Measurements from ENCODE around the gene IGF2BP1. TPM values are rescaled to one million over a fixed set of nuclear protein-coding genes. Genes with fewer than 3 reads are reported as not detected.

IGF2BP1 gene
- total RNA-seq, 5 donors from 2014 or later (not counting 1 experiment from before 2014, with no cell fraction given), result 0.43 to 1.4 (median 0.61) TPM; not detected in 2

DNA sequence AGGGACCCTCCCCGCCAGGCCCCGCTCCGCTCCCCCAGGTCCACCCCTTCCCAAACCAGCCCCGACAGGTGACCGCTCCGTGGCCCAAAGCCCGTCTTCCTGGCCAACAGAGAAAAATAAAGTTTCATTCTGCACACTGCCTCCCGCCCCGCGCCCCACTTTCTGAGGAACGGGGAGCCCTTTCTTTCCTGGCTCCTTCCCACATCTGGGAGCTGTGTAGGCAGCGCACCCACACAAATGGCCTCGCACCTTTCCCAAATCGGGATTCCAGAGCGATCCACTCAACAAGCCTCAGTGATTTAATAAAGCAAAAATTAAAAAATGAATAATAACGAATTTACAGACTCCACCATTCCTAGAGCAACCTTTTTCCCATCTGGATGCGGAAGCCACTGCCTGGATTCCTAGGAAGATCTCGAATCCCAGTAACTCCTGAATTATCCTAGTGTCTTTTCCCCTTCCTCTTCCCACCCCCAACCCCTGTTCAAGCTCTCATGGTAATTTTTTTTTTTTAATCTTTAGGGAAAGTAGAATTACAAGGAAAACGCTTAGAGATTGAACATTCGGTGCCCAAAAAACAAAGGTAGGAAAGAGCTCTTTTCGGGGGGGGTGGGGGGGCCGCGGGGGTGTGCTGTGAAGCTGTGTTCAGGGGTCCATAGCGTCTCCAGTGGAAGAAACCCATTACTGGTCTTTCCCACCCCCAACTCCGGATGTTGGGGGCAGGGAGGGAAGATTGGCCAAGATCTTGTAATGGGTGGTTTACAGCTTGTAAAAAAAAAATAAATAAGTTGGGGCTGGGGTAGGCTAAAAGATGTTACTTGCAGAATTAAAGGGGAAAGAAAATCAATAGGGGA lies 1.6 kb downstream of the IGF2BP1 start:
- Mint-ChIP-seq H3K27ac (peak overlapping the region in 1 of 2 donors; percentile 43), H3K27me3 (peaks cover 72 to 87% of the 10 kb centered on the region in 2 donors), H3K9me3 (peaks cover 0 to 4% (median 0%) of the 10 kb centered on the region in 3 donors), H3K36me3 (no peaks in the 10 kb centered on the region), H3K4me1 (peaks cover 27 to 39% (median 32%) of the 10 kb centered on the region in 3 donors), H3K4me3 (peak overlapping the region; percentile 28 to 85 (median 45))
- no peaks in the 10 kb centered on the region for H3K36me3 ChIP-seq (ENCODE audit: control insufficient read depth in 2 of 2, extremely low read depth in 1 of 2, insufficient read depth in 1 of 2, low read length in 1 of 2)
- peak overlapping the region in 1 of 2 donors; percentile 78 for H3K4me3 ChIP-seq (ENCODE audit: control insufficient read depth in 1 of 2, extremely low read depth in 1 of 2, low read length in 1 of 2)
- H3K27ac ChIP-seq (ENCODE audit: low read length), result no peak overlapping the region
- H3K27me3 ChIP-seq (replicated peaks in 1 of 2; ENCODE audit: control insufficient read depth in 2 of 2, extremely low read depth in 1 of 2, insufficient read depth in 2 of 2, low read length in 1 of 2), result peaks cover 17 to 60% of the 10 kb centered on the region in 2 experiments
- no peaks in the 10 kb centered on the region for H3K9me3 ChIP-seq
- DNase-seq (no peak), ATAC-seq (replicated peaks in 1 of 4) (no peak)
- ChIA-PET POLR2A (interaction anchor here in 1 of 2 donors (0.7 kb wide), 2 partner anchors 112 to 1139 kb away, joined by 6 read pairs; no protein-coding TSS in a partner anchor), CTCF (interaction anchor here (0.7 kb wide), 3 partner anchors 54 to 324 kb away, joined by 3 to 8 read pairs (median 3); no protein-coding TSS in a partner anchor)
- WGBS (ENCODE audit: insufficient coverage), result 13% methylated on average over 7 of the region's 25 CpGs
- H3K4me1 ChIP-seq (ENCODE audit: control insufficient read depth in 1 of 2, extremely low read depth in 1 of 2, insufficient read depth in 2 of 2, low read length in 2 of 2), result peaks cover 16 to 39% of the 10 kb centered on the region in 2 experiments

DNA sequence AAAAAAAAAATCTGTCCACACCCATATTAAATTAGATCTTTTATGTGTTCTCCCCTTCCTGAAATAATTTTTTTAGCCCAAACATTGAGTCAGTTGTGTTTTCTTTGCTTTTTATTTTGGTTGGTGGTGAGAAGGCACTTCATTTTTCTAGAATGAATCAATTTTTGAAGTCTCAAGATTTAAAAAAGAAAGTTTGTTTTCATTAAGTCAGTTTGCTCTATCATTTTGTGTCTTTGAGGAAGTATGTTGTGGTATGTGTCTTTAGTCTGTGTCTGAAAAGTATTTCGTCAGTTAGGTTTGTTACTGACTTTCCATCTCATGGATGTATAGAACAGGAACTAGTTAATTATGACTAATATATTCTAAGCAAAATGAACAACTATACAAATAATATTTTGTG lies 3.8 kb downstream of the IGF2BP1 start:
- no CpG with 5 or more reads among the region's 1 CpG for WGBS (ENCODE audit: insufficient coverage)
- no peak overlapping the region for H3K4me3 ChIP-seq (ENCODE audit: control insufficient read depth in 1 of 2, extremely low read depth in 1 of 2, low read length in 1 of 2)
- Mint-ChIP-seq H3K27me3 (peaks cover 75 to 91% of the 10 kb centered on the region in 2 donors), H3K27ac (no peak overlapping the region), H3K36me3 (no peaks in the 10 kb centered on the region), H3K4me1 (peaks cover 27 to 33% (median 31%) of the 10 kb centered on the region in 3 donors), H3K9me3 (peaks cover 0 to 4% (median 0%) of the 10 kb centered on the region in 3 donors), H3K4me3 (no peak overlapping the region)
- ATAC-seq (replicated peaks in 1 of 4), result no peak
- no peaks in the 10 kb centered on the region for H3K36me3 ChIP-seq (ENCODE audit: control insufficient read depth in 2 of 2, extremely low read depth in 1 of 2, insufficient read depth in 1 of 2, low read length in 1 of 2)
- POLR2A ChIA-PET, result no interaction called here
- peaks cover 9 to 56% of the 10 kb centered on the region in 2 experiments for H3K27me3 ChIP-seq (replicated peaks in 1 of 2; ENCODE audit: control insufficient read depth in 2 of 2, extremely low read depth in 1 of 2, insufficient read depth in 2 of 2, low read length in 1 of 2)
- DNase-seq, result no peak
- no peak overlapping the region for H3K27ac ChIP-seq (ENCODE audit: low read length)
- CTCF ChIA-PET, result no interaction called here
- H3K4me1 ChIP-seq (ENCODE audit: control insufficient read depth in 1 of 2, extremely low read depth in 1 of 2, insufficient read depth in 2 of 2, low read length in 2 of 2), result peaks cover 12 to 31% of the 10 kb centered on the region in 2 experiments
- H3K9me3 ChIP-seq, result no peaks in the 10 kb centered on the region

DNA sequence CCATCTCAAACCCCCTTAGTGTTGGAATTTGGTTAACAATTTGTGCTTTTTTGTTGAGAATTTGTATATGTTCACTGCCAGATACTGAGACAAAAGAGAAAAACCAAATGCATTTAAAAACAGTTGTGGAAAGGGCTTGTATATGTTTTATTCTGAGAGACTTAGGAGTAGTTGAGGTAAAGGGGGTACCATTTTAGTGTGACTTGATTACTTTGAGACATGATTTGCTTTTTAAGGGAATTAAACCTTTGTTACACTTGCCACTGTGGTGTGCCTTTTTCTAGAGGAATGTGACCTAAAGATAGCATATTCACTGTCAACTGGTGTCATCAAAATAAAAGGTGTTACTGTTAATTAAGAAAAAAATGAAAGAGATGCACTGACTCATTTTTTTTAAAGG lies 4.5 kb downstream of the IGF2BP1 start:
- Mint-ChIP-seq H3K27ac (no peak overlapping the region), H3K4me1 (peaks cover 21 to 27% (median 25%) of the 10 kb centered on the region in 3 donors), H3K27me3 (peaks cover 78 to 93% of the 10 kb centered on the region in 2 donors), H3K4me3 (no peak overlapping the region), H3K9me3 (peaks cover 0 to 4% (median 0%) of the 10 kb centered on the region in 3 donors), H3K36me3 (no peaks in the 10 kb centered on the region)
- CTCF ChIA-PET, result no interaction called here
- POLR2A ChIA-PET, result no interaction called here
- Histone ChIP-seq H3K36me3 (ENCODE audit: control insufficient read depth in 2 of 2, extremely low read depth in 1 of 2, insufficient read depth in 1 of 2, low read length in 1 of 2) (no peaks in the 10 kb centered on the region), H3K27ac (ENCODE audit: low read length) (no peak overlapping the region), H3K27me3 (replicated peaks in 1 of 2; ENCODE audit: control insufficient read depth in 2 of 2, extremely low read depth in 1 of 2, insufficient read depth in 2 of 2, low read length in 1 of 2) (peaks cover 5 to 49% of the 10 kb centered on the region in 2 experiments), H3K4me3 (ENCODE audit: control insufficient read depth in 1 of 2, extremely low read depth in 1 of 2, low read length in 1 of 2) (no peak overlapping the region), H3K4me1 (ENCODE audit: control insufficient read depth in 1 of 2, extremely low read depth in 1 of 2, insufficient read depth in 2 of 2, low read length in 2 of 2) (peaks cover 7 to 24% of the 10 kb centered on the region in 2 experiments), H3K9me3 (no peaks in the 10 kb centered on the region)
- DNase-seq (no peak), ATAC-seq (replicated peaks in 1 of 4) (no peak)

DNA sequence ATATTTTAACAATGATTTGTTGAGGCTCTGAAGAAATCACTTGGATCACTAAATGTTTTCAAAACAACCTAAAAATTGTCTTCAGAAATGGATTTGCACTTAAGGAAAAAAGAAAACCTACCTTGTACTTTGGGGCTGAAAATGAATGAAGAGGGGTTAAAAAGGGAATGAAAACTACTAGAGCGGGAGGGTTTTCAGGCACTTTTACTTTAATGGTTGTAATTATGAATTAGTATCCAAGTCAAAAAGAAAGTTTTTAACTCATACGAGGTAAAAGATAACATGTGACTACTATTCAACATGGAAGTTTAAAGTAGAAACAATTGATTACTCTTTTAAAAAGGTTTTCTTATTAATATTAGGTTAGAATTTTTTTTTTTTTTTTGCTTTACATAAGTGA lies 5.1 kb downstream of the IGF2BP1 start:
- ChIA-PET POLR2A (no interaction called here), CTCF (no interaction called here)
- no CpG with 5 or more reads among the region's 2 CpGs for WGBS (ENCODE audit: insufficient coverage)
- ATAC-seq (replicated peaks in 1 of 4) (no peak), DNase-seq (no peak)
- Histone ChIP-seq H3K4me3 (ENCODE audit: control insufficient read depth in 1 of 2, extremely low read depth in 1 of 2, low read length in 1 of 2) (no peak overlapping the region), H3K27ac (ENCODE audit: low read length) (no peak overlapping the region), H3K36me3 (ENCODE audit: control insufficient read depth in 2 of 2, extremely low read depth in 1 of 2, insufficient read depth in 1 of 2, low read length in 1 of 2) (no peaks in the 10 kb centered on the region), H3K4me1 (ENCODE audit: control insufficient read depth in 1 of 2, extremely low read depth in 1 of 2, insufficient read depth in 2 of 2, low read length in 2 of 2) (peaks cover 5 to 17% of the 10 kb centered on the region in 2 experiments), H3K9me3 (no peaks in the 10 kb centered on the region), H3K27me3 (replicated peaks in 1 of 2; ENCODE audit: control insufficient read depth in 2 of 2, extremely low read depth in 1 of 2, insufficient read depth in 2 of 2, low read length in 1 of 2) (peaks cover 5 to 46% of the 10 kb centered on the region in 2 experiments)
- H3K27ac Mint-ChIP-seq, result no peak overlapping the region
- H3K9me3 Mint-ChIP-seq, result peaks cover 0 to 4% (median 0%) of the 10 kb centered on the region in 3 donors
- peaks cover 17 to 23% (median 21%) of the 10 kb centered on the region in 3 donors for H3K4me1 Mint-ChIP-seq
- no peaks in the 10 kb centered on the region for H3K36me3 Mint-ChIP-seq
- H3K4me3 Mint-ChIP-seq, result no peak overlapping the region
- H3K27me3 Mint-ChIP-seq, result peaks cover 79 to 93% of the 10 kb centered on the region in 2 donors

DNA sequence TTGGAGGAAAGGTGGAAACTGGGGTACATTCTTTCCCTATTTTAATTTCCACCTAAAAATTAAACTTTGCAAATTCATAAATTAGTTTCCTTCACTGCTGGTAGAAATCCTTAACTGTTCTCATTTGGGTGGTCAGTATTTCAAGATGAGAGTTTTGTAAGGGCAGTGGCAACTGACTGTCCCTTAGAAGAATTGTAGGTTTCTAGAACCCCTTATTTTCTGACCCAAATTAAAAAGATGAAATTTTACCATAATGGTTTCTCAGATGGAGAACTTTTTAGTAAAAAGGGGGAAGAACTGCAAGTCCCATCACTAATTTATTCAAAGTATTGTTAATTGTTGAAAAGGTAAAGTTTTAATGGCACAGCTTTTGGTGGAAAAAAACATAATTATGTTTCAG lies 5.6 kb downstream of the IGF2BP1 start:
- H3K27me3 ChIP-seq (replicated peaks in 1 of 2; ENCODE audit: control insufficient read depth in 2 of 2, extremely low read depth in 1 of 2, insufficient read depth in 2 of 2, low read length in 1 of 2), result peaks cover 5 to 46% of the 10 kb centered on the region in 2 experiments
- peaks cover 13 to 21% (median 19%) of the 10 kb centered on the region in 3 donors for H3K4me1 Mint-ChIP-seq

DNA sequence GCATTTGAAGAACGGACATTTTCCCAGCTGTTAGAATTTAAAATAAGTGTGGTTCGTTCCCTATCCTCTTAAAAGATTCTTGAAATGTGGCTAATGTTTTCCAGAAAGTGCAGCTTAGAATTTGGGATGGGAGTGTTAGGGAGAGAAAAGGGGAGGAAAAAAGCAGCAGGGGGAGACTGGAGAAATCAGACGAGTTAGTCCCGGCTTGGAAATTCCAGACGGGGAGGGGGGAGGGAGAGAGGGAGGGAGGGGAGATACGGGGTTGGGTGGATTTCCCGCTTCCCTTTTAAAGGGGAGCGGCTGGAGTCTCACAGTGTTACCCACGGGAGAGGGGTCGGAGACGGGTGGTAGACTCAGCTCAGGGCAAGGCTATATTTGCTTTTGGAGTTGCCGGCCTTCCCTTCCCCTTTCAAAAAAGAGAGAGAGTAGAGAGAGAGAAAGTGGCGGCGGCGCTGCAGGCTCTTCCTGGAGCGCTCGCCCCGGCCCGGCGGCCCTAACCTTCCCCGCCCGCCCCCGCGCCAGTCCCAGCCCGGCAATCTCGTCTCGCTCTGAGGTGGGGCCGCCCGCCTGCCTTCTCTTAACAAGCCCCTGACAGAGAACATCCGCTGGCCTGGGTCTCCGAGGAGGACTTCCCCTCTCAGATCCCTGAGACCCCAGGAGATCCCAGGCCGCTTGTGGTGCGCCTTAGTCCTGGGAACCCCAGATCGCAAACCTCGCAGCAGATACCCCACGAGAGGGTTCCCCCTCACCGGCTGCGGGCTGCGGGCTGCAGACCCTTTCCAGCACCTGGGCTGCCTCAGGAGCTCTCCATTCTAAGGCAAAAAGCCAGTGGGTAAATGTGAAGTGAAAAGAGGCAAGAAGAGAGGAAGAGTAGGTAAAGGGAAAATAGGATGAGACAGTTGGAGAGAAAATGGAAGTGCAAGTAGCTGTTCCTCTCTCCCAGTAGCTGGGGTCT lies 6.6 kb downstream of the IGF2BP1 start:
- H3K4me1 Mint-ChIP-seq, result peaks cover 3 to 12% (median 9%) of the 10 kb centered on the region in 3 donors
- Histone ChIP-seq H3K27ac (ENCODE audit: low read length) (no peak overlapping the region), H3K4me3 (ENCODE audit: control insufficient read depth in 1 of 2, extremely low read depth in 1 of 2, low read length in 1 of 2) (no peak overlapping the region), H3K4me1 (ENCODE audit: control insufficient read depth in 1 of 2, extremely low read depth in 1 of 2, insufficient read depth in 2 of 2, low read length in 2 of 2) (peaks cover 0 to 3% of the 10 kb centered on the region in 2 experiments), H3K36me3 (ENCODE audit: control insufficient read depth in 2 of 2, extremely low read depth in 1 of 2, insufficient read depth in 1 of 2, low read length in 1 of 2) (no peaks in the 10 kb centered on the region), H3K9me3 (no peaks in the 10 kb centered on the region), H3K27me3 (replicated peaks in 1 of 2; ENCODE audit: control insufficient read depth in 2 of 2, extremely low read depth in 1 of 2, insufficient read depth in 2 of 2, low read length in 1 of 2) (peaks cover 5 to 37% of the 10 kb centered on the region in 2 experiments)
- peaks cover 82 to 92% of the 10 kb centered on the region in 2 donors for H3K27me3 Mint-ChIP-seq
- peaks cover 0 to 4% (median 0%) of the 10 kb centered on the region in 3 donors for H3K9me3 Mint-ChIP-seq
- DNase-seq (no peak), ATAC-seq (replicated peaks in 1 of 4) (no peak)
- H3K36me3 Mint-ChIP-seq, result no peaks in the 10 kb centered on the region
- ChIA-PET CTCF (interaction anchor here (0.6 to 0.7 kb wide), 2 partner anchors 10 to 222 kb away, joined by 4 to 11 read pairs; no protein-coding TSS in a partner anchor), POLR2A (no interaction called here)
- H3K27ac Mint-ChIP-seq, result no peak overlapping the region
- whole genome bisulfite sequencing (ENCODE audit: insufficient coverage), result 12% methylated on average over 29 of the region's 39 CpGs
- H3K4me3 Mint-ChIP-seq, result no peak overlapping the region

More for the DNA sequence above, 5.6 kb downstream of the IGF2BP1 start:
- no peak for DNase-seq
- POLR2A ChIA-PET, result no interaction called here
- Mint-ChIP-seq H3K9me3 (peaks cover 0 to 4% (median 0%) of the 10 kb centered on the region in 3 donors), H3K27me3 (peaks cover 82 to 93% of the 10 kb centered on the region in 2 donors), H3K27ac (peak overlapping the region in 1 of 2 donors; percentile 10), H3K4me3 (no peak overlapping the region), H3K36me3 (no peaks in the 10 kb centered on the region)
- ATAC-seq (replicated peaks in 1 of 4), result no peak
- Histone ChIP-seq H3K4me3 (ENCODE audit: control insufficient read depth in 1 of 2, extremely low read depth in 1 of 2, low read length in 1 of 2) (no peak overlapping the region), H3K27ac (ENCODE audit: low read length) (no peak overlapping the region), H3K9me3 (no peaks in the 10 kb centered on the region), H3K4me1 (ENCODE audit: control insufficient read depth in 1 of 2, extremely low read depth in 1 of 2, insufficient read depth in 2 of 2, low read length in 2 of 2) (peaks cover under 1 to 13% of the 10 kb centered on the region in 2 experiments), H3K36me3 (ENCODE audit: control insufficient read depth in 2 of 2, extremely low read depth in 1 of 2, insufficient read depth in 1 of 2, low read length in 1 of 2) (no peaks in the 10 kb centered on the region)
- CTCF ChIA-PET, result no interaction called here
